Neural progenitor cell (in vitro differentiated cells): ENCODE results near the gene CCDC97.

Experiments
- CTCF ChIP-seq: fragments of 200-600 bp; sonication (generic); IDR thresholded peaks from 2 replicates; pipeline ENCODE4 v1.5.1; 2017; ENCODE audit warnings: antibody characterized with exemption, mild to moderate bottlenecking
- EZH2 ChIP-seq: fragments of 200-600 bp; sonication (generic); IDR thresholded peaks from 2 replicates; pipeline ENCODE4 v1.6.1; 2017; ENCODE audit warnings: antibody characterized with exemption, mild to moderate bottlenecking, moderate library complexity
- EZH2phosphoT487 ChIP-seq: fragments of 200-600 bp; sonication (generic); IDR thresholded peaks from 2 replicates; pipeline ENCODE4 v1.6.1; 2017; ENCODE audit warnings: antibody characterized with exemption

GRCh38 chr19:41316306-41316920 lies 6.4 kb downstream of the CCDC97 start:
- TF ChIP-seq EZH2, result no peak
- TF ChIP-seq CTCF, result no peak
- no peak for TF ChIP-seq EZH2phosphoT487
